SJSA1 (cell line): ENCODE data around the gene PIGC. TPM values are rescaled to one million over a fixed set of nuclear protein-coding genes. Genes with fewer than 3 reads are reported as not detected.

Experiments
- DNase-seq, 2 experiments: peaks; one replicate each; pipeline ENCODE4 v3.0.0-alpha.2; 2015 to 2020; ENCODE audit warnings: low spot score in 2 of 2, low read depth in 1 of 2
- H3K27ac ChIP-seq: fragments of 250-450 bp; sonication (Bioruptor Pico); 2 replicates; pipeline ENCODE4 v1.5.1; 2020; ENCODE audit warnings: mild to moderate bottlenecking, moderate library complexity
- H3K27me3 ChIP-seq: fragments of 250-450 bp; sonication (Bioruptor Pico); replicated peaks from 2 replicates; pipeline ENCODE4 v1.5.1; 2020; ENCODE audit warnings: mild to moderate bottlenecking, moderate library complexity
- H3K36me3 ChIP-seq: fragments of 250-450 bp; sonication (Bioruptor Pico); 2 replicates; pipeline ENCODE4 v1.5.1; 2020; ENCODE audit warnings: mild to moderate bottlenecking
- H3K4me1 ChIP-seq: fragments of 250-450 bp; sonication (Bioruptor Pico); replicated peaks from 2 replicates; pipeline ENCODE4 v1.6.1; 2021; ENCODE audit warnings: mild to moderate bottlenecking
- H3K4me3 ChIP-seq: fragments of 250-450 bp; sonication (Bioruptor Pico); 2 replicates; pipeline ENCODE4 v1.5.1; 2020; ENCODE audit warnings: mild to moderate bottlenecking
- H3K9me3 ChIP-seq: fragments of 250-450 bp; sonication (Bioruptor Pico); replicated peaks from 2 replicates; pipeline ENCODE4 v1.5.1; 2020; ENCODE audit warnings: mild to moderate bottlenecking
- total RNA-seq: library from RNA; depleted of rRNA; stranded (reverse); fragments of >200 nt; shearing (Covaris generic); gene quantifications from 2 replicates; pipeline ENCODE4 v1.2.3, GENCODE V29; 2014

The PIGC gene
- total RNA-seq, 1 experiment from 2014 or later: 27.0 TPM

- Histone ChIP-seq H3K9me3 (no peaks in the 10 kb centered on the region), H3K4me3 (no peak overlapping the region), H3K4me1 (no peaks in the 10 kb centered on the region), H3K27me3 (no peaks in the 10 kb centered on the region), H3K36me3 (no peaks in the 10 kb centered on the region), H3K27ac (no peak overlapping the region)
- DNase-seq: no peak
Observed at GRCh38 chr1:172456344-172456769, 12.5 kb upstream of the PIGC start.

- H3K9me3 ChIP-seq: no peaks in the 10 kb centered on the region
- no peak overlapping the region for H3K27ac ChIP-seq
- no peak overlapping the region for H3K4me3 ChIP-seq
Observed at GRCh38 chr1:172455451-172455850, 11.6 kb upstream of the PIGC start.

GRCh38 chr1:172453607-172454006 is 9.7 kb upstream of the PIGC start:
- no peak overlapping the region for H3K27ac ChIP-seq
- peaks cover 24% of the 10 kb centered on the region for H3K4me1 ChIP-seq
- no peak overlapping the region for H3K4me3 ChIP-seq
- H3K27me3 ChIP-seq: no peaks in the 10 kb centered on the region
- no peaks in the 10 kb centered on the region for H3K36me3 ChIP-seq
- DNase-seq: no peak
- no peaks in the 10 kb centered on the region for H3K9me3 ChIP-seq

More at GRCh38 chr1:172455451-172455850, 11.6 kb upstream of the PIGC start:
- Histone ChIP-seq H3K4me1 (peaks cover 6% of the 10 kb centered on the region), H3K27me3 (no peaks in the 10 kb centered on the region), H3K36me3 (no peaks in the 10 kb centered on the region)
- DNase-seq: no peak

- no peak overlapping the region for H3K27ac ChIP-seq
- DNase-seq: no peak
Observed at GRCh38 chr1:172453153-172453545, 9.3 kb upstream of the PIGC start.

GRCh38 chr1:172452536-172453152 is 8.8 kb upstream of the PIGC start:
- Histone ChIP-seq H3K4me3 (no peak overlapping the region), H3K4me1 (peaks cover 25% of the 10 kb centered on the region), H3K9me3 (no peaks in the 10 kb centered on the region), H3K36me3 (no peaks in the 10 kb centered on the region), H3K27ac (no peak overlapping the region), H3K27me3 (no peaks in the 10 kb centered on the region)
- DNase-seq: no peak

More at GRCh38 chr1:172453153-172453545, 9.3 kb upstream of the PIGC start:
- H3K36me3 ChIP-seq: no peaks in the 10 kb centered on the region
- no peaks in the 10 kb centered on the region for H3K9me3 ChIP-seq
- peaks cover 25% of the 10 kb centered on the region for H3K4me1 ChIP-seq
- no peak overlapping the region for H3K4me3 ChIP-seq
- no peaks in the 10 kb centered on the region for H3K27me3 ChIP-seq

GRCh38 chr1:172451002-172451443 is 7.2 kb upstream of the PIGC start:
- DNase-seq: no peak
- H3K9me3 ChIP-seq: no peaks in the 10 kb centered on the region

GRCh38 chr1:172450524-172450885 is 6.6 kb upstream of the PIGC start:
- DNase-seq: no peak
- Histone ChIP-seq H3K4me1 (peaks cover 25% of the 10 kb centered on the region), H3K4me3 (no peak overlapping the region), H3K27ac (no peak overlapping the region), H3K36me3 (no peaks in the 10 kb centered on the region), H3K9me3 (no peaks in the 10 kb centered on the region), H3K27me3 (no peaks in the 10 kb centered on the region)

More at GRCh38 chr1:172451002-172451443, 7.2 kb upstream of the PIGC start:
- H3K27me3 ChIP-seq: no peaks in the 10 kb centered on the region
- H3K27ac ChIP-seq: no peak overlapping the region
- no peaks in the 10 kb centered on the region for H3K36me3 ChIP-seq
- H3K4me3 ChIP-seq: no peak overlapping the region
- peaks cover 25% of the 10 kb centered on the region for H3K4me1 ChIP-seq

- Histone ChIP-seq H3K36me3 (no peaks in the 10 kb centered on the region), H3K27me3 (no peaks in the 10 kb centered on the region), H3K4me1 (peaks cover 25% of the 10 kb centered on the region), H3K4me3 (no peak overlapping the region), H3K27ac (no peak overlapping the region), H3K9me3 (no peaks in the 10 kb centered on the region)
- peak; percentile 39 to 52 for DNase-seq
Observed at GRCh38 chr1:172449585-172450523, 6.0 kb upstream of the PIGC start.

GRCh38 chr1:172448995-172449584 is 5.2 kb upstream of the PIGC start:
- no peaks in the 10 kb centered on the region for H3K9me3 ChIP-seq
- H3K4me1 ChIP-seq: peaks cover 25% of the 10 kb centered on the region
- no peak overlapping the region for H3K27ac ChIP-seq
- H3K27me3 ChIP-seq: no peaks in the 10 kb centered on the region
- no peak for DNase-seq
- no peaks in the 10 kb centered on the region for H3K36me3 ChIP-seq
- H3K4me3 ChIP-seq: no peak overlapping the region

- no peak overlapping the region for H3K4me3 ChIP-seq
- H3K36me3 ChIP-seq: peaks cover 5% of the 10 kb centered on the region; the same call in 1 of the 2 replicates
- no peaks in the 10 kb centered on the region for H3K27me3 ChIP-seq
- no peaks in the 10 kb centered on the region for H3K9me3 ChIP-seq
- no peak for DNase-seq
- H3K27ac ChIP-seq: no peak overlapping the region
- peaks cover 30% of the 10 kb centered on the region for H3K4me1 ChIP-seq
Observed at GRCh38 chr1:172447641-172448040, 3.8 kb upstream of the PIGC start.

- Histone ChIP-seq H3K27ac (no peak overlapping the region), H3K4me1 (peaks cover 32% of the 10 kb centered on the region), H3K4me3 (no peak overlapping the region), H3K27me3 (no peaks in the 10 kb centered on the region), H3K9me3 (no peaks in the 10 kb centered on the region), H3K36me3 (peaks cover 12% of the 10 kb centered on the region; the same call in 1 of the 2 replicates)
- DNase-seq: no peak
Observed at GRCh38 chr1:172446547-172446946, 2.7 kb upstream of the PIGC start.

- Histone ChIP-seq H3K9me3 (no peaks in the 10 kb centered on the region), H3K4me1 (peaks cover 7% of the 10 kb centered on the region; the same call in 1 of the 2 replicates), H3K27me3 (no peaks in the 10 kb centered on the region), H3K36me3 (peaks cover 18% of the 10 kb centered on the region), H3K27ac (peak overlapping the region; percentile 80; the same call in 1 of the 2 replicates), H3K4me3 (peak overlapping the region; percentile 83)
- no peak for DNase-seq
Observed at GRCh38 chr1:172442843-172443565, 865 bp downstream of the PIGC start.

GRCh38 chr1:172442404-172442803 is 1.5 kb downstream of the PIGC start:
- H3K4me1 ChIP-seq: peaks cover 7% of the 10 kb centered on the region; the same call in 1 of the 2 replicates
- H3K27ac ChIP-seq: no peak overlapping the region
- DNase-seq: no peak
- H3K36me3 ChIP-seq: peaks cover 18% of the 10 kb centered on the region
- H3K9me3 ChIP-seq: no peaks in the 10 kb centered on the region
- no peaks in the 10 kb centered on the region for H3K27me3 ChIP-seq
- no peak overlapping the region; the same call in 1 of the 2 replicates for H3K4me3 ChIP-seq
